HepG2 (cell line): ENCODE measurements around the gene MIA2.
"Not testable (repeated sequence)": the region's sequence is repeated elsewhere in the genome, so short reads cannot be mapped to it uniquely, and the experiment has no call there.

Experiments
- NONO ChIP-seq, 2 experiments: fragments of 450-650 bp in 1 of 2; sonication (generic) in 1 of 2; formaldehyde crosslinking in 1 of 2; IDR thresholded peaks in 1 of 2; conservative IDR thresholded peaks in 1 of 2; 2 replicates each; pipeline versions ENCODE4 v1.6.1 to v1.8.0; 2017 to 2022; ENCODE audit warnings: mild to moderate bottlenecking in 1 of 2, missing genetic modification reagents in 1 of 2, moderate library complexity in 1 of 2
- POLR2AphosphoS2 ChIP-seq: IDR thresholded peaks from 2 replicates; pipeline ENCODE4 v1.6.1; 2011; ENCODE audit warnings: low read depth, low read length, improper control_type of control experiment
- ZNF263 ChIP-seq: sonication (generic); formaldehyde crosslinking; IDR thresholded peaks from 2 replicates; pipeline ENCODE4 v1.4.0; 2020; ENCODE audit warnings: missing genetic modification reagents
- ZNF720 ChIP-seq: sonication (generic); formaldehyde crosslinking; IDR thresholded peaks from 2 replicates; pipeline ENCODE4 v1.4.0; 2020; ENCODE audit warnings: missing genetic modification reagents

DNA sequence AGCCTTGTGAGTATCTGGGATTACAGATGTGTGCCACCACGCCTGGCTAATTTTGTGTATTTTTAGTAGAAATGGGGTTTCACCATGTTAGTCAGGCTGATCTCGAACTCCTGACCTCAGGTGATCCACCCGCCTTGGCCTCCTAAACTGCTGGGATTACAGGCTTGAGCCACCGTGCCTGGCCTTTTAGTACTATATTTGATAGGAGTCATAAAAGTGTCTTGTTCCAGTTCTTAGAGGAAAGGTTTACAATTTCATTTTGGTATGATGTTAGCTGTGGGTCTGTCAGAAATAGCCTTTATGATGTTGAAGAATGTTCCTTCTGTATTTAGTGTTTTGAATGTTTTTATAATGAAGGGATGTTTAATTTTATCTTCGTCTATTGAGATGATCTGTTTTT lies 127.8 kb downstream of the MIA2 start:
- not testable (repeated sequence) for TF ChIP-seq ZNF263 (CRISPR knock-in tag); POLR2AphosphoS2; NONO (IDR thresholded peaks at IDR 0.05); NONO (CRISPR knock-in tag; conservative IDR thresholded peaks at IDR 0.05); ZNF720
